ENCODE results near the gene PGA5.

PGA5 gene

DNA sequence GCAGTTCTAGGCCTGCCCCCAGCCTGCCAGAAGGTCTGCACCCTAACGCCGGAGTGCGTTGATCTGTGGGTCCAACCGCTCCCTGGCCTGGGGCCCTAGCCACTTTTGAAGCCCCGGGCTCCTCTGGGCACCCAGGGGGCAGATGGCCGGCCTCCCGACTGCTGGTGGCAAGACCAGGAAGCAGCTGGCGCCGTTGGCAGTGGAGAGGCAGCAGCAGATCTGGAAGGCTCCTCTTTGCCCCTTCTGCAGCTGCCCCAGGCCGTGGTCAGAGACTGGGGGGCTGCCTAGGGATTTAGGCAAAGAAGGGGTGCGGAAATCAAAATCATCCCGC, 54.6 kb downstream of the PGA5 start:
- DNase-seq: no peak

DNA sequence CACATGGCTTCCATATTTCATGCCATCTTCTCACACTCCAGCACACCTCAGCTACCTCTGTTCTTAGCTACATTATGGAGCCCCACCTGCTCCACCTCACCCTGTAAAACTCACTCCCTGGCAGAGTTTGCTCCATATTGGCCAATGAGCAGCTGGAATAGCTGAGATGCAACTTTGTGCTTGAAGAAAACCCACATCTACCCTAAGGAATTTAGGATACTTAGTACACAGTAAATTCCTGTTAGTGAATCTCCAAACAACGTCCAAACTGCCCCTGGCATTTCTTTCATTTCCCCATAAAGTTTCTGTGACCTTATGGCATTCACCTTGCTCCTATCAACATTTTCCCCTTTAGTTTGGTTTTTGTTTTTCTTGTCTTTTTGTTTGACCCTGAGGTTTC, 56.4 kb downstream of the PGA5 start:
- no peak for DNase-seq

DNA sequence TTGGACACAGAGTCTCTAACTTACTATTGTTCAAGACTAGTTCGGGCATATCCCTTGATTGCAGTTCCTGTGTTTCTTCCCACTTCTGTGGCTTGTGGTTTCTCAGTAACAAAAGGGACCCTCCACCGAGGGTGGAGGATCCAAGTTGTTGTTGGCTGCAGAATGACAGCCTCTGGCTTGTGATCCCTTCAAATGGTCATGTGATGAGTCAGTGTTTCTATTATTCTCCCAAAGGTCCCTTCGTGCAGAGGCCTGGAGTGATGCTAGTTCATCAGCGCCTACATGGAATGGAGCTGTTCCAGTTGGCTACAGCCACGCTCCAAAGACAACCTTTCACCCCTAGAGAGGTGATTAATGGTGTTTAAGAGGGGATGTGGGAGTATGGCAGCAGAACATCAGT, 56.8 kb downstream of the PGA5 start:
- peak; percentile 37 for DNase-seq

DNA sequence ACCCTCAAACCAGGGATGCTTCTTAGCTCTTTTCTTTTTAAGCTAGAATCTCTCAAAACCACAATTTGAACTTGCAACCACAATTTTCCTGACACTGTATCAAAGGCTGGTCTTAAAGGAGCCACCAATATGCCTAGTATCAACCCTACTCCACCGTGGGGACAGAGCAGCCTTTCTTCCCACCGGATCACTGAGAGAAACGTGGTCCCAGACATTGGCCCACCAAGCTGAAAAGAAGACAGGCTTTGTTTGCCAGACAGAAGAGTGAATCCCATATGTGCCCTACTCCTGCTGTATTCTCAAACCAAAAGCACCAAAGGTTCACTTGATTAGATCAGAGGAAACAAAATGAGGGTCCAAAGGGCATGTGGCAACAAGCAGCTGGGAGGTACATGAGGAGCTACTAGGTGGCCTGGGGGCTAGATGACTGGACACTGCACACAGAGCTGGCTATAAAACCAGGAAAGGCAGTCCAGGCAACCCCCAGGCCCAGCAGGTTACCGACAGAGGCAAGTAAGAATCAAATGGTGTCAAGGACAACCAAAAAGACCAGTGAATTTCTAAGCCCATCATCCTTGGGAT, 57.8 kb downstream of the PGA5 start:
- no peak for DNase-seq
